G401.6 (cell line): ENCODE measurements around the gene DRAM2.
"Not testable (repeated sequence)": the region's sequence is repeated elsewhere in the genome, so short reads cannot be mapped to it uniquely, and the experiment has no call there.

Experiments used
- FAIRE-seq: peaks from 2 replicates; lab custom pipeline; 2012; peaks lifted over from hg19 to GRCh38; lab: Jason Lieb, UNC

The DRAM2 gene

GRCh38 chr1:111079329-111079728 is 60.6 kb downstream of the DRAM2 start:
- not testable (repeated sequence) for FAIRE-seq

- not testable (repeated sequence) for FAIRE-seq
Measured at GRCh38 chr1:111077312-111077711, 62.6 kb downstream of the DRAM2 start.
